GM18505 (cell line): Measurements from ENCODE around the gene MBD3L2.
"Not testable (repeated sequence)": the region's sequence is repeated elsewhere in the genome, so short reads cannot be mapped to it uniquely, and the experiment has no call there.

Experiments used
- ATAC-seq: cut with Tn5 transposase; IDR thresholded peaks from one replicate; pipeline ENCODE4 v1.9.1; 2021; ENCODE audit not compliant: unreplicated experiment
- POLR2A ChIP-seq: IDR thresholded peaks from 4 replicates; pipeline ENCODE4 v1.6.1; 2011; ENCODE audit warnings: borderline replicate concordance; ENCODE audit not compliant: insufficient read depth, insufficient read length; ENCODE audit errors: extremely low read depth

Gene MBD3L2

DNA sequence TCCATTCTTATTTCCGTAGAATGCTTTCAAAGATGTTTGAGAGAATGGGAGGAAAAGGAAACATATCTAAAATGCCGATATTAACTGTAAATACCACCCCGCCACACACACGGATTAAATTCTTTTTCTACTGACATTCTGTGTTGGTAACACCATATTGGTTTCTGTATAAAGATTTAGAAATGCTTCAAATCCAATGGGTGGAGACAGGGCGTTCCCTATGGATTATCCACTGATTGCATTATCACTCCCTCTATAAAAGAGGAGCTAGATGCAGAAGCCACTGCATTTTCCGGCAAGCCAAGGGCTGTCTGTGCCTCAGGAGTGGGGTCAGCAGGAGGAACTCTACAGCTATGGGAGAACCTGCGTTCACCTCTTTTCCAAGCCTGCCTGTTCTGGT is at the start of gene MBD3L2:
TSS of gene MBD3L2 (plus strand) at position 301 of the 400 bp plus-strand sequence. CDS start at position 354, 53 bp downstream.
- not testable (repeated sequence) for ATAC-seq

DNA sequence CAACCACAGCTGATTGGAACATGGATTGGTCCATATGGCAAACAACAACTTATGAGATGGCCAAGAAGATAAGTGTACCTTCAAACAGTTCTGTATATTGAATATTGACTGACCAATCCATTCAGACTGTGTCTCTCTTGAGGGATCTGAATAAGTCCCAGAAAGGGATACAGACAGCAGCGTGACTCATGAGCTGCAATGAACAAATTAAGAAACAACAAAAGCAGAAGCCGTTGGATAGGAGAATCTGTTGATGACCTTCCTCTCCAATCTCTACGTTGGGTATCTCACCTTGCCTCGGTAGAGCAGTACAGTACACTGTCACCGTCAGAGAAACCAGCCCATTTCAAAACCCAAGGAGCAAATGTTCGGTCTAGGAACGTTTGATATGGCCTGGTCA is 49.2 kb upstream of the MBD3L2 start:
- ATAC-seq: no peak
- no peak for TF ChIP-seq POLR2A

- no peak for TF ChIP-seq POLR2A
- no peak for ATAC-seq
Measured at GRCh38 chr19:7000333-7000732, 48.8 kb upstream of the MBD3L2 start.

DNA sequence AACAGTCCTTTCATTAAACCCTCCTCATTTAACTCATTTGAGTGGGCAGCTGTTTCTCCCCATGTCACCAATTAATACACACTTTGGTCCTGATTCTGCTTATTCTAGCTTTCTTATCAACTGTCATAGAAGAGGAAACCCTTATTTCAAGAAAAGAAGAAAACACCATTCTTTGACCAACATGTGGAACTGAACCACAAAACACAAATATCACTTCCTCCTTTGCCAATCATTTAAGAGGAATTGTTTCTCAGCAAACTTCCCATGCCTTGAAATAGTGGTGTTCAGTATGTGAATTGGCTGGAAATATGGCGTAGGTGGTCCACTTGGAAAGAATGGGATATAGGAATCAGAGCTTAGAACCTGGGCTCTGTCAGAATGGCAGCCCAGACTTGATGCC is 48.3 kb upstream of the MBD3L2 start:
- ATAC-seq: no peak
- TF ChIP-seq POLR2A: no peak

DNA sequence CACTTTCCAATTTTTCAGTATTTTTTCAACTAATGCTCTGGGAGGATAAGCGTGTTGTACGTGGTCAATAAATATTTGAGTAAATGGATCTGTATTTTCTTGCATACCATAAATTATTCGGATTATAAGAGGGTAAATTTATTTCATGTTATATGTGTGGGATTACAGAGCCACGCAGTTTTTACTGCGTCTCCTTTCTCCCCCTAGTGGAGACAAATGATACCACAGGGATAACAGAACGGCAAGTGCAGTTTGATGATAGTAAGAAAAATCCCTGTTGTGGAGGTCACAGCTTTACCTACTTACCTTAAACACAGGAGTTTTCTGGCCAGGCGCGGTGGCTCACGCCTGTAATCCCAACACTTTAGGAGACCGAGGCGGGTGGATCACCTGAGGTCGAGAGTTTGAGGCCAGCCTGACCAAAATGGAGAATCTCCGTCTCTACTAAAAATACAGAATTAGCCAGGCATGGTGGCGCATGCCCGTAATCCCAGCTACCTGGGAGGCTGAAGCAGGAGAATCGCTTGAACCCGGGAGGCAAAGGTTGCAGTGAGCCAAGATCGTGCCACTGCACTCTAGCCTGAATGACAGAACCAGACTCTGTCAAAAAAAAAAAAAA is 44.7 kb upstream of the MBD3L2 start:
- no peak for TF ChIP-seq POLR2A
- no peak for ATAC-seq

DNA sequence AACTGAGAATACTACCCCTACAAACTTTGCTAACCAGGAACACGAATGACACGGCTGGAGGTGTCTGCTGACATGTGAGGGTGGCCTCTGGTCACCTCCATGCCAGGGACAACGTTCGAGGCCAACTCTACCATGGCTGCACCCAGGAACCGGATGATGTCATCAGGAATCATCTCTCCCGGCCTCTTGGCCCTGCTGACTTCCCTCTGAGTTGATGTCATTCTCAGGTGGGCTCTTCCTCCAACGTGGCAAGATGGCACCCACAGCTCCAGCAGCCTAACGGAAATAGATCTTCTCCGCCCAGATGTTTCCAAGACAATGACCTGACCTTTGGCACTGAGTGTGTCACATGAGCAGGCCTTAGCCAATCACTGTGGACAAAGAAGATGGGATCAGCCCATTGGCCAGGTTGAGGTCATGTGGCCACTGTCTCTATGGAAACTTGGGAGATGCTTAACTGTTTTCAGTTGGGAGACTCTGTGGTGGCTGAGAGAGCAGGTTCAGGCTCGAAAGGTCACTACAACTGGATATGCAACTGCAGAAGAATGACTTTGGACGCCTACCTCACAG is 42.9 kb upstream of the MBD3L2 start:
- TF ChIP-seq POLR2A: no peak
- ATAC-seq: no peak

DNA sequence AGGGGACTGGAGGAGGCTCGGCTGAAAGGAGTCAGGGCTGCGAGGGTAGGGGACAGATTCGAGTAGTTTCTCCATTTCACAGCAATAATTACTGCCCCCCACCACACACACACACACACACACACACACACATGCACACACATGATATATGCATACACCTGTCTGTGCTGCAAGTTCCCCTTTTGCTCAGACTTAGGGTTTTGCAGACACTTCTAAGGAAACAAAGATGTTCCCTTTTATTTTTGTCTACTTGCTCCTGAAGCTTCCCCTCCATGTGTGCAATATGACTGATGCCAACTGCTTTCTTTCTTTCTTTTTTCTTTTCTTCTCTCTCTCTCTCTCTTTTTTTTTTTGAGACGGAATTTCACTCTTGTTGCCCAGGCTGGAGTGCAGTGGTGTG is 41.3 kb upstream of the MBD3L2 start:
- TF ChIP-seq POLR2A: no peak
- no peak for ATAC-seq

DNA sequence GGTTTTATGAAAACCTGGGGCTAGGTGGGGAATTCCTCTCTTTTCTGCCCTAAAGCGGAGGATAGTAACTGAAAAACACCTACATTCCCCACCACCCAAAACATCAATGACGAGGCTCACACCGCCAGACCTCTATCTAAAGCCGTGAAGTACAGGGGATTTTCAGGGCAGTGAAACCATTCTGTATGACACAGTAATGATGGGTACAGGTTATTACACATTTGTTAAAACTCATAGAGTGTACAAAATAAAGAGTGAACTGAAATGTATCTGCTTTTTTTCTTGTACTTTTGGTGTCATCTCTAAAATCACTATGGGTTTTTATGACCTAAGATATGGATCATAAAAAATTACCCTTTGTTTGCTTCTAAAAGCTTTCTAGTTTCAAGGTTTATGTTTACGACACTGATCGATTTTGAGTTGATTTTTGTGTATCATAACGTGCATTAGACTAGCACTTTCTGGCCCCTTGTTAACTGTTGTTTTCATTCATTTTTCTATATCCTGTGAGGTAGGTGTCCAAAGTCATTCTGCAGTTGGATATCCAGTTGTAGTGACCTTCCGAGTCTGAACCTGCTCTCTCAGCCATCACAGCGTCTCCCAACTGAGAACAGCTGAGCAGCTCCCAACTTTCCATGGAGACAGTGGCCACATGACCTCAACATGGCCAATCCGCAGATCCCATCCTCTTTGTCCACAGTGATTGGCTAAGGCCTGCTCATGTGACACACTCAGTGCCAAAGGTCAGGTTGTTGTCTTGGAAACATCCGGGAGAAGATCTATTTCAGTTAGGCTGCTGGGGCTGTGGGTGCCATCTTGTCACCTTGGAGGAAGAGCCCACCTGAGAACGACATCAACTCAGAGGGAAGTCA is 38.2 kb upstream of the MBD3L2 start:
- no peak for TF ChIP-seq POLR2A
- ATAC-seq: no peak

- no peak for TF ChIP-seq POLR2A
Measured at GRCh38 chr19:7013678-7014077, 35.4 kb upstream of the MBD3L2 start.

GRCh38 chr19:7018828-7019227 is 30.3 kb upstream of the MBD3L2 start:
- no peak for ATAC-seq
- TF ChIP-seq POLR2A: no peak

More at GRCh38 chr19:7013678-7014077, 35.4 kb upstream of the MBD3L2 start:
- ATAC-seq: no peak

DNA sequence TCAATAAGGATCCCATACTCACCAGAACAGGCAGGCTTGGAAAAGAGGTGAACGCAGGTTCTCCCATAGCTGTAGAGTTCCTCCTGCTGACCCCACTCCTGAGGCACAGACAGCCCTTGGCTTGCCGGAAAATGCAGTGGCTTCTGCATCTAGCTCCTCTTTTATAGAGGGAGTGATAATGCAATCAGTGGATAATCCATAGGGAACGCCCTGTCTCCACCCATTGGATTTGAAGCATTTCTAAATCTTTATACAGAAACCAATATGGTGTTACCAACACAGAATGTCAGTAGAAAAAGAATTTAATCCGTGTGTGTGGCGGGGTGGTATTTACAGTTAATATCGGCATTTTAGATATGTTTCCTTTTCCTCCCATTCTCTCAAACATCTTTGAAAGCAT is 27.8 kb upstream of the MBD3L2 start, which contains the start of gene MBD3L2B:
TSS of gene MBD3L2B (minus strand) at position 101 of the 400 bp plus-strand sequence. CDS start at position 67, 34 bp downstream.
- not testable (repeated sequence) for ATAC-seq

GRCh38 chr19:7028790-7029189 is 20.3 kb upstream of the MBD3L2 start:
- not testable (repeated sequence) for ATAC-seq

- not testable (repeated sequence) for ATAC-seq
Measured at GRCh38 chr19:7030278-7030677, 18.8 kb upstream of the MBD3L2 start, which contains the start of gene MBD3L5. TSS of gene MBD3L5 (plus strand) at chr19:7030578. CDS start at chr19:7030612, 34 bp downstream.

DNA sequence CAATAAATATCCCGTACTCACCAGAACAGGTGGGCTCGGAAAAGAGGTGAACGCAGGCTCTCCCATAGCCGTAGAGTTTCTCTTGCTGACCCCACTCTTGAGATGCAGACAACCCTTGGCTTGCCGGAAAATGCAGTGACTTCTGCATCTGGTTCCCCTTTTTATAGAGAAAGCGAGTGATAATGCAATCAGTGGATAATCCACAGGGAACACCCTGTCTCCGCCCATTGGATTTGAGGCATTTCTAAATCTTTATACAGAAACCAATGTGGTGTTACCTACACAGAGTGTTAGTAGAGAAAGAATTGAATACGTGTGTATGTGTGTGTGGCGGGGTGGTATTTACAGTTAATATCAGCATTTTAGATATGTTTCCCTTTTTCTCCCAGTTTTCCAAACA is 9.0 kb upstream of the MBD3L2 start, which contains the start of gene MBD3L4:
TSS of gene MBD3L4 (minus strand) at position 101 of the 400 bp plus-strand sequence. CDS start at position 66, 35 bp downstream.
- ATAC-seq: not testable (repeated sequence)

GRCh38 chr19:7041563-7041962 is 7.6 kb upstream of the MBD3L2 start:
- ATAC-seq: not testable (repeated sequence)

DNA sequence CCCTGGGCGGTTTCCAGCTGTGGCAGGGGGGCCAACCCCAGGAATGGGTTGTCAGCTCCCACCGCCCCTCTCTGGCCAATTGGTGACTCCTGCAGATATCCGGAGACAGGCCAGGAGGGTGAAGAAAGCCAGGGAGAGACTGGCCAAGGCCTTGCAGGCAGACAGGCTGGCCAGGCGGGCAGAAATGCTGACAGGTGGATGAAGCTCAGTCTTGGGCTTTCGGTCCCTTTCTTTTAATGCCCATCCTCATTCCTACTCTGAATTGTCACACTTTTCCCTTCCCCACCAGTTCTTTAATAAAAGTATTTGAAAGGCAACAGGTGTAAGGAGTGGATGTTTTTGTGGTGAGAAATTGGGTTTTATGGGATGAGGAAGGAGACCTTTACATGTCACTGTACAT is 2.3 kb downstream of the MBD3L2 start:
- ATAC-seq: not testable (repeated sequence)

DNA sequence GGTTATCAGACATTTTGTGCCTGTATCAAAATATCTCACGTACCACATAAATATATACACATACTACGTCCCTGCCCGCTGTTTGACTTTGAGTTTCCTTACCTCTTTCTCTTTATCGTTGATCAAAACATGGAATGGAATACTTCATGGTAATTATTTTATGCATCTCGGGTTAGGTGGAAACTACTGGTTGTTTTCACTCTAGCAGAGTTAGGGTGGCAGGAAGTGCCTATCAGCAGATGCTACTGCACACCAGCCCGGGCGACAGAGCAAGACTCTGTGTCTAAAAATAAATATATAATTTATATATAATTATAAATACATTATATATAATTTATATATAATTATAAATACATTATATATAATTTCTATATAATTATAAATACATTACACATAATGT is 3.8 kb downstream of the MBD3L2 start:
- not testable (repeated sequence) for ATAC-seq

- not testable (repeated sequence) for ATAC-seq
Measured at GRCh38 chr19:7054635-7055368, 5.7 kb downstream of the MBD3L2 start.

- ATAC-seq: not testable (repeated sequence)
Measured at GRCh38 chr19:7055679-7056078, 6.6 kb downstream of the MBD3L2 start.
